ENCODE results near the gene CD59.

DNA sequence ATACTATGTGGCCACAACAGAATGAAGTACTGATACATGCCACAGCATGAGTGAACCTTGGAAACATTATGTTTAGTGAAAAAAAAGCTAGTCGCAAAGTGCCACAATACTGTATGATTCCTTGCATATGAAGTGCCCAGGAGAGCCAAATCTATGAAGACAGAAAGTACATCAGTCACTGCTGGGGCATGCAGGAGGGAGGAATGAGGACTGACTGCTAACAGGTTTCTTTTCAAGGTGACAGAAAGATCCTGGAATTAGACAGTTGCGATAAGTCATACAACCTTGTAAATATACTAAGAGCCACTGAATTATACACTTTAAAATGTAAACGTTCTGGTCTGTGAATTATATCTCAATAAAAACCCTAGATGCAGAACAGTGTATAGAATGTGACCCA is 23.8 kb downstream of the CD59 start:
- TF ChIP-seq EZH2 (IDR thresholded peaks at IDR 0.05; ENCODE audit: low read length, unreplicated experiment) = no peak
- TF ChIP-seq, protein P1, sequence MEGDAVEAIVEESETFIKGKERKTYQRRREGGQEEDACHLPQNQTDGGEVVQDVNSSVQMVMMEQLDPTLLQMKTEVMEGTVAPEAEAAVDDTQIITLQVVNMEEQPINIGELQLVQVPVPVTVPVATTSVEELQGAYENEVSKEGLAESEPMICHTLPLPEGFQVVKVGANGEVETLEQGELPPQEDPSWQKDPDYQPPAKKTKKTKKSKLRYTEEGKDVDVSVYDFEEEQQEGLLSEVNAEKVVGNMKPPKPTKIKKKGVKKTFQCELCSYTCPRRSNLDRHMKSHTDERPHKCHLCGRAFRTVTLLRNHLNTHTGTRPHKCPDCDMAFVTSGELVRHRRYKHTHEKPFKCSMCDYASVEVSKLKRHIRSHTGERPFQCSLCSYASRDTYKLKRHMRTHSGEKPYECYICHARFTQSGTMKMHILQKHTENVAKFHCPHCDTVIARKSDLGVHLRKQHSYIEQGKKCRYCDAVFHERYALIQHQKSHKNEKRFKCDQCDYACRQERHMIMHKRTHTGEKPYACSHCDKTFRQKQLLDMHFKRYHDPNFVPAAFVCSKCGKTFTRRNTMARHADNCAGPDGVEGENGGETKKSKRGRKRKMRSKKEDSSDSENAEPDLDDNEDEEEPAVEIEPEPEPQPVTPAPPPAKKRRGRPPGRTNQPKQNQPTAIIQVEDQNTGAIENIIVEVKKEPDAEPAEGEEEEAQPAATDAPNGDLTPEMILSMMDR (conservative IDR thresholded peaks at IDR 0.05; ENCODE audit: low read depth, low read length) = no peak

All from PC-3 (cell line).